Measurements from ENCODE around the gene MIAT. TPM values are rescaled to one million over a fixed set of nuclear protein-coding genes. Genes with fewer than 3 reads are reported as not detected.

The MIAT gene
- total and polyA plus RNA-seq, 2 of the 13 experiments (the other 11 are each of a cell fraction or from before 2014, with no cell fraction given) = 0.04 TPM; not detected in 1

DNA sequence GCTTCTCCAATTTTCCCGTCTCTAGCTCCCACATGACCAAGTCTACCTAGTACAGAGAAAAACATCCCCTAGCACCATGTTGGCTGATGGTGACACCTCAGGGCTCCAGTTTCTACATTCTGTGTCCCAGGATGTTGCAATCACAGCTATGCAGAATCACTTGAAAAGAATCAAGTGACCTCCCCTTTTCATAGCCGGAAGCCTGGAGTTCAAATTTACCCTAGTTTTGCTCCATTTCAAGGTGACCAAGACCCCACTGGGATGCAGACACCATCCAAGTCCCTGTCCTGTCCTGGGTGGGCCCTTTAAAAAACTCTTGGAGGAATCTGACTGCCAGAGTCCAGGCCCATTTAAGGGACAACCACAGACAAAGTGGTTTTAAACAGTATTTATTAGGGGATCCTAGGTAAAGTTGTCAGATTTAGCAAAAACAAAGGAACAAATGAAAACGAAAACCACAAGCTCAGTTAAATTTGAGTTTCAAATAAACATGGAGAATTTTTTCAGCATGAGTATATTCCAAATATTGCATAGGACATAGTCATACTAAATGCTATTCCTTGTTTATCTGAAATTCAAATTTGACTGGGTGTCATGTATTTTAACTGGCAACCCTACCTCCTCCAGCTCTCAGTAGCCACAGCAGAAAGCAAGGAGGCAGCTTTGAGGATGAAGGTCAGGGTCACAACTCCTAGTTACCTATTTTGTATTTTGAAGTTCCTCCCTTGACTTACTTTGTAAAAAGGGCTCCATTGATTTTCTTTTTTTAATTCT lies 52.4 kb downstream of the MIAT start:
- no peak overlapping the region for H2AFZ ChIP-seq (ENCODE audit: low read length)
- no peak for ATAC-seq
- in situ Hi-C loops (cut with HindIII; ENCODE audit: extremely low pct_ligation_motif_present, low pct_unique_long_range_greater_than_20kb) (no loop called here), intact Hi-C loops (cut with micrococcal nuclease; ENCODE audit: unreplicated experiment) (no loop called here)
- H3K36me3 ChIP-seq (replicated peaks in 1 of 2; ENCODE audit: control insufficient read depth in 1 of 2, insufficient read depth in 2 of 2, low read length in 2 of 2) = no peaks in the 10 kb centered on the region
- TF ChIP-seq ZNF333 (CRISPR knock-in tag; IDR thresholded peaks at IDR 0.05; ENCODE audit: borderline replicate concordance) (no peak), SNAPC2 (CRISPR knock-in tag; IDR thresholded peaks at IDR 0.05) (no peak), CEBPB (IDR thresholded peaks at IDR 0.05; ENCODE audit: borderline replicate concordance, low read depth, low read length) (peak; percentile 67; the same call in 1 of the 2 replicates), U2AF1 (optimal IDR thresholded peaks at IDR 0.05; ENCODE audit: low read depth, low read length) (no peak), SMAD9 (CRISPR knock-in tag; IDR thresholded peaks at IDR 0.05) (no peak)
- BruUV-seq (replicated peaks) = no TSS peak
- POLR2A ChIA-PET = no interaction called here
- no peak overlapping the region for H3K9ac ChIP-seq (ENCODE audit: insufficient read depth, low read depth, low read length)
- H3K4me3 ChIP-seq (replicated peaks in 1 of 3; ENCODE audit: insufficient read depth in 1 of 3, low read depth in 2 of 3, low read length in 3 of 3) = no peak overlapping the region
- CTCF ChIA-PET (ENCODE audit: low intra/inter-chr PET ratio, low total read pairs) = no interaction called here
- WGBS (ENCODE audit: low lambda C conversion rate) = 28% methylated on average over 3 of the region's 3 CpGs
- H4K20me1 ChIP-seq (ENCODE audit: insufficient read depth, low read length) = no peaks in the 10 kb centered on the region
- H3K27me3 ChIP-seq (ENCODE audit: control insufficient read depth in 1 of 2, insufficient read depth in 2 of 2, low read length in 2 of 2) = no peaks in the 10 kb centered on the region
- H3K9me3 ChIP-seq (ENCODE audit: low read length) = 0 out of 2 replicates have a peak, but pooled peaks cover 3% of the 10 kb centered on the region
- no peak overlapping the region for H3K27ac ChIP-seq (ENCODE audit: extremely low read length, insufficient read depth, low read length)
- no peak for DNase-seq (ENCODE audit: low spot score)
- no peak for FAIRE-seq
- no peak overlapping the region for H3K4me2 ChIP-seq (ENCODE audit: low read depth, low read length)
- peaks cover 10% of the 10 kb centered on the region; the same call in 1 of the 2 replicates for H3K4me1 ChIP-seq (ENCODE audit: insufficient read depth, low read length)
- H3K79me2 ChIP-seq (ENCODE audit: insufficient read depth, low read length) = no peaks in the 10 kb centered on the region

DNA sequence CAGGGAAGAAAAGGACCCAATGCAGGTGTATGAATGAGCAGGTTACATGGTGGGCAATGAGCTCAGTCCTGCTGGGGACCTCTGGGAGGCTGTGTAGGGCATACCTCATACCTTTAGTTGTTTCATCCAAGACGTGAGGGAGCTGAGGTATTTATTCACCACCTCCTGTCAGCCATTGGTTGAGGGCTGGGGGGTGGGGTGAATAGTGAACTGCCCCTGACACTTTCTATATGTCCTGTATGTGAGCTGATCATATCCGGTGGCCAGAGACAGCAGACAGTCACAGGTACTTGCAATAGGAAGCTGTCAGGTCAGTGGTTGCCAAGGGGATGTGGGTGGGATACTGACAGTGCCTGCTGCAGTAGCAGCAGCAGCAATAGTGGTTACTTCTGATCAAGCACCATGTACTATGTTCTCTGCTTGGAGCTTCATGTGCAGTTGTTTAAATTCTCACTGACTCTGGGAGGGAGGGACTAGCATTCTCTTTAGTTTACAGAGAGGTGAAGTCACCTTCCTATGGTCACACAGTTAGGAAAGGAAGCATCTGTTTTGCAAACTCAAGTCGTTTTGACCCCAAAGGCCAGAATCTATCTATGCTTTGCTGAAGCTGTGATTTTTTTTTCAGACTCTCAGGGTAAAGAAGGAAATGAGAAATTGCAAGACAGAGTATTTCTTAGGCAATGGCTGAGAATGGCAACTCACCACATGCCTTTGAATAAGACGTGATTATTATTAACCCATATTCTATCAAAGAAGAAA lies 54.0 kb downstream of the MIAT start:
- Histone ChIP-seq H3K36me3 (replicated peaks in 1 of 2; ENCODE audit: control insufficient read depth in 1 of 2, insufficient read depth in 2 of 2, low read length in 2 of 2) (no peaks in the 10 kb centered on the region), H3K27me3 (ENCODE audit: control insufficient read depth in 1 of 2, insufficient read depth in 2 of 2, low read length in 2 of 2) (no peaks in the 10 kb centered on the region), H3K4me2 (ENCODE audit: low read depth, low read length) (no peak overlapping the region), H2AFZ (ENCODE audit: low read length) (no peak overlapping the region), H3K9me3 (ENCODE audit: low read length) (0 out of 2 replicates have a peak, but pooled peaks cover 3% of the 10 kb centered on the region), H3K4me3 (replicated peaks in 1 of 3; ENCODE audit: insufficient read depth in 1 of 3, low read depth in 2 of 3, low read length in 3 of 3) (no peak overlapping the region), H3K4me1 (ENCODE audit: insufficient read depth, low read length) (peaks cover 10% of the 10 kb centered on the region; the same call in 1 of the 2 replicates), H3K79me2 (ENCODE audit: insufficient read depth, low read length) (no peaks in the 10 kb centered on the region), H4K20me1 (ENCODE audit: insufficient read depth, low read length) (no peaks in the 10 kb centered on the region), H3K27ac (ENCODE audit: extremely low read length, insufficient read depth, low read length) (no peak overlapping the region), H3K9ac (ENCODE audit: insufficient read depth, low read depth, low read length) (no peak overlapping the region)
- intact Hi-C loops (cut with micrococcal nuclease; ENCODE audit: unreplicated experiment) (no loop called here), in situ Hi-C loops (cut with HindIII; ENCODE audit: extremely low pct_ligation_motif_present, low pct_unique_long_range_greater_than_20kb) (no loop called here)
- DNase-seq (ENCODE audit: low spot score) (no peak), ATAC-seq (no peak), FAIRE-seq (no peak)
- CTCF ChIA-PET (ENCODE audit: low intra/inter-chr PET ratio, low total read pairs) = no interaction called here
- 20% methylated on average over 4 of the region's 4 CpGs for WGBS (ENCODE audit: low lambda C conversion rate)
- TF ChIP-seq ZNF772 (CRISPR knock-in tag; IDR thresholded peaks at IDR 0.05) (no peak), ZNF225 (CRISPR knock-in tag; IDR thresholded peaks at IDR 0.05) (no peak), RCOR2 (CRISPR knock-in tag; IDR thresholded peaks at IDR 0.05) (no peak), MXI1 (IDR thresholded peaks at IDR 0.05; ENCODE audit: borderline replicate concordance, low read depth, low read length) (no peak), RARA (CRISPR knock-in tag; IDR thresholded peaks at IDR 0.05) (no peak), ZNF781 (CRISPR knock-in tag; IDR thresholded peaks at IDR 0.05; ENCODE audit: borderline replicate concordance, not compliant biosample characterization) (no peak), RBM39 (IDR thresholded peaks at IDR 0.05; ENCODE audit: low read depth, low read length, poor library complexity, severe bottlenecking) (no peak), ONECUT2 (CRISPR knock-in tag; IDR thresholded peaks at IDR 0.05) (no peak), ZFP36L1 (CRISPR knock-in tag; IDR thresholded peaks at IDR 0.05) (no peak), ZNF143 (CRISPR knock-in tag; IDR thresholded peaks at IDR 0.05) (no peak), ZNF563 (CRISPR knock-in tag; IDR thresholded peaks at IDR 0.05) (no peak), ARID2 (CRISPR knock-in tag; IDR thresholded peaks at IDR 0.05; ENCODE audit: borderline replicate concordance) (no peak), CBX2 (IDR thresholded peaks at IDR 0.05; ENCODE audit: low read depth, low read length) (no peak), CBX2 (CRISPR knock-in tag; IDR thresholded peaks at IDR 0.05; ENCODE audit: low read depth) (no peak), ZNF431 (CRISPR knock-in tag; IDR thresholded peaks at IDR 0.05; ENCODE audit: borderline replicate concordance, low read depth) (no peak)
- no TSS peak for BruUV-seq (replicated peaks)
- POLR2A ChIA-PET = no interaction called here
